ENCODE measurements around the gene F7.

DNA sequence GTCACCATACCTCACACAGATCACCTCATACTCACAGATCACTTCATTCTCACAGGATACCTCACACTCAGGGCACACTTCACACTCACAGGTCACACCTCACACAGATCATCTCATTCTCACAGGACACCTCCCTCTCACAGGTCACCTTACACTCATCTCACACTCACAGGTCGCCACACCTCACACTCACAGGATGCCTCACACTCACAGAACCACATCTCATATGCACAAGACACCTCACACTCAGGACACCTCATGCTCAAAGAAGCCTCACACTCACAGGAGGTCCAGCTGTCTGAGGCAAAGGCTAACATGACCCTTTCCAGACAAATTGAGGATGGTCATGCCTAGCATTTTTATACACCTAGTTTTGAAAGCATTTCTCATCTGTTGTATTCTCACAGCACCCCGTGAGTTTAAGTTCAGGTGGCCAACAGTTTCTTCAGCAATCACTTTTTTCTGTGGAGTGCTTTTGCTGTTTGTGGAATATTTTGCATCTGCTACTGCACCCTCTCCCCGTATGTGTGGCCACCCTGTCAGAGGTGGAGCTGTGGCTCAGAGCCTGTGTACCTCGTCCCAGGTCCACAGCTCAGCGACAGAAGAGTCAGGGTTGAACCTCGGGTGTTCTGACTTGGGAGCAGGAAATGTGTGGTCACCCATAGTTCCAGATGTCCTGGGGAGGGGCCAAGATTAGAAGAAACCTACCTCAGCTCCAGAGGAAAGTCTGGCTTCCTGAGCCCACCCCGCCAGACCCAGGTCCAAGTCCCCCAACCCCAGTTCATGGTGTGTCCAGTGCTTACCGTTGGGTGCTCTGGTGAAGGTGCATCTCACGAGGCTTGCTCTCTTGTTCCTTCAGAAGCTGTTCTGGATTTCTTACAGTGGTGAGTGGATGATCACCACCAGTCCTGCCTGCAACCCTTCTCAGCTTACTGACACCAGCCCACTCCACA is 7.6 kb downstream of the F7 start:
- no peak for TF ChIP-seq POLR2A (IDR thresholded peaks at IDR 0.05)
- TF ChIP-seq, protein P1, sequence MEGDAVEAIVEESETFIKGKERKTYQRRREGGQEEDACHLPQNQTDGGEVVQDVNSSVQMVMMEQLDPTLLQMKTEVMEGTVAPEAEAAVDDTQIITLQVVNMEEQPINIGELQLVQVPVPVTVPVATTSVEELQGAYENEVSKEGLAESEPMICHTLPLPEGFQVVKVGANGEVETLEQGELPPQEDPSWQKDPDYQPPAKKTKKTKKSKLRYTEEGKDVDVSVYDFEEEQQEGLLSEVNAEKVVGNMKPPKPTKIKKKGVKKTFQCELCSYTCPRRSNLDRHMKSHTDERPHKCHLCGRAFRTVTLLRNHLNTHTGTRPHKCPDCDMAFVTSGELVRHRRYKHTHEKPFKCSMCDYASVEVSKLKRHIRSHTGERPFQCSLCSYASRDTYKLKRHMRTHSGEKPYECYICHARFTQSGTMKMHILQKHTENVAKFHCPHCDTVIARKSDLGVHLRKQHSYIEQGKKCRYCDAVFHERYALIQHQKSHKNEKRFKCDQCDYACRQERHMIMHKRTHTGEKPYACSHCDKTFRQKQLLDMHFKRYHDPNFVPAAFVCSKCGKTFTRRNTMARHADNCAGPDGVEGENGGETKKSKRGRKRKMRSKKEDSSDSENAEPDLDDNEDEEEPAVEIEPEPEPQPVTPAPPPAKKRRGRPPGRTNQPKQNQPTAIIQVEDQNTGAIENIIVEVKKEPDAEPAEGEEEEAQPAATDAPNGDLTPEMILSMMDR (IDR thresholded peaks at IDR 0.05 in 4 of 5, conservative IDR thresholded peaks at IDR 0.05 in 1 of 5) = no peak
